Choroid plexus epithelial cell (primary cell): Measurements from ENCODE around the gene GIGYF2.
"Not testable (repeated sequence)": the region's sequence is repeated elsewhere in the genome, so short reads cannot be mapped to it uniquely, and the experiment has no call there.

Source experiments
- DNase-seq: peaks from one replicate; pipeline ENCODE4 v3.0.0-alpha.2; 2010; ENCODE audit warnings: low read depth
- H3K4me3 ChIP-seq: 2 replicates; pipeline ENCODE4 v1.5.1; 2011; ENCODE audit warnings: low read depth, mild to moderate bottlenecking, control low read depth, low read length, moderate library complexity
- TF ChIP-seq, protein P1 (sequence below): conservative IDR thresholded peaks from 2 replicates; pipeline ENCODE4 v1.5.1; 2011; ENCODE audit warnings: low read depth, mild to moderate bottlenecking, control low read depth, inconsistent platforms, low read length, moderate library complexity

The GIGYF2 gene

GRCh38 chr2:232700154-232700553 lies 3.0 kb downstream of the GIGYF2 start:
- no peak overlapping the region for H3K4me3 ChIP-seq
- DNase-seq: no peak
- TF ChIP-seq, protein P1, sequence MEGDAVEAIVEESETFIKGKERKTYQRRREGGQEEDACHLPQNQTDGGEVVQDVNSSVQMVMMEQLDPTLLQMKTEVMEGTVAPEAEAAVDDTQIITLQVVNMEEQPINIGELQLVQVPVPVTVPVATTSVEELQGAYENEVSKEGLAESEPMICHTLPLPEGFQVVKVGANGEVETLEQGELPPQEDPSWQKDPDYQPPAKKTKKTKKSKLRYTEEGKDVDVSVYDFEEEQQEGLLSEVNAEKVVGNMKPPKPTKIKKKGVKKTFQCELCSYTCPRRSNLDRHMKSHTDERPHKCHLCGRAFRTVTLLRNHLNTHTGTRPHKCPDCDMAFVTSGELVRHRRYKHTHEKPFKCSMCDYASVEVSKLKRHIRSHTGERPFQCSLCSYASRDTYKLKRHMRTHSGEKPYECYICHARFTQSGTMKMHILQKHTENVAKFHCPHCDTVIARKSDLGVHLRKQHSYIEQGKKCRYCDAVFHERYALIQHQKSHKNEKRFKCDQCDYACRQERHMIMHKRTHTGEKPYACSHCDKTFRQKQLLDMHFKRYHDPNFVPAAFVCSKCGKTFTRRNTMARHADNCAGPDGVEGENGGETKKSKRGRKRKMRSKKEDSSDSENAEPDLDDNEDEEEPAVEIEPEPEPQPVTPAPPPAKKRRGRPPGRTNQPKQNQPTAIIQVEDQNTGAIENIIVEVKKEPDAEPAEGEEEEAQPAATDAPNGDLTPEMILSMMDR: no peak

DNA sequence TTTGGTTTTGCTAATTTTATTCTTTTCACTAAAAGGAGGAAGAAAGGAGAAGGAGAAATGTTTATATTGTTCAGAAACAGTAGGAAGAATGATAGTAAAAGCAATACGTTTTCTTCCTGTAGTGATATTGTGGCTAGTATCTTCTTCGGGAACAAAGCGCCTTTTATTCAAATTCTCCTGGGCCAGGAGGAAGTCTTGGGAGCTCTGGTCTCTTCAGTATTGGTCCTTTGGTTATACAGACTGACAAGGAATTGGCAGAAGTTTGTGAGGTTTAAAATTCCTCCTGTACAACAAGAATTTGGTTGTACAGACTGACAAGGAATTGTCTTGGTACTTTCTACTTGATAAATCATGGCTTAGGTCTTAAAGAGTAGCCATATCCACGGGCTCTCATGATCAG lies 9.9 kb downstream of the GIGYF2 start:
- no peak overlapping the region for H3K4me3 ChIP-seq
- DNase-seq: no peak
- TF ChIP-seq, protein P1: no peak

DNA sequence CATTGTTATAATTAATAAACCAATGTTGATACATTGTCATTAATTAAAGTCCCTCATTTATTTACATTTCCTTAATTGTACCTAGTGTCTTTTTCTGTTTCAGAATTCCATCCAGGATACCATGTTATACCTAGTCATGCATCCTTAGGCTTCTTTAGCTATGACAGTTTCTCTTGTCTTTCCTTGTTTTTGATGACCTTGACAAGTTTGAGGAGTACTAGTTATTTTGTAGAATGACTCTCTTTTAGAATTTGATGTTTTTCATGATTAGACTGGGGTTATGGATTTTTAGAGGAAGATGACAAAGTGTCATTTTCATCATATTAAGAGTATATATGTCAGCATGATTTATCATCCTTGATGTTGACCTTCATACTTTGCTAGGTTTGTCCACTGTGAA lies 16.4 kb downstream of the GIGYF2 start:
- no peak overlapping the region for H3K4me3 ChIP-seq
- no peak for DNase-seq
- TF ChIP-seq, protein P1: no peak

GRCh38 chr2:232714969-232715368 lies 17.8 kb downstream of the GIGYF2 start:
- DNase-seq: no peak
- H3K4me3 ChIP-seq: no peak overlapping the region
- TF ChIP-seq, protein P1: no peak

DNA sequence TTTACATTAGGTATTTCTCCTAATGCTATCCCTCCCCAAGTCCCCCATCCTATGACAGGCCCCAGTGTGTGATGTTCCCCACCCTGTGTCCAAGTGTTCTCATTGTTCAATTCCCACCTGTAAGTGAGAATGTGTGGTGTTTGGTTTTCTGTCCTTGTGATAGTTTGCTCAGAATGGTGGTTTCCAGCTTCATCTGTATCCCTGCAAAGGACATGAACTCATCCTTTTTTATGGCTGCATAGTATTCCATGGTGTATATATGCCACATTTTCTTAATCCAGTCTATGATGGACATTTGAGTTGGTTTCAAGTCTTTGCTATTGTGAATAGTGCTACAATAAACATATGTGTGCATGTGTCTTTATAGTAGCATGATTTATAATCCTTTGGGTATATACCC lies 22.9 kb downstream of the GIGYF2 start:
- H3K4me3 ChIP-seq, DNase-seq: not testable (repeated sequence)

DNA sequence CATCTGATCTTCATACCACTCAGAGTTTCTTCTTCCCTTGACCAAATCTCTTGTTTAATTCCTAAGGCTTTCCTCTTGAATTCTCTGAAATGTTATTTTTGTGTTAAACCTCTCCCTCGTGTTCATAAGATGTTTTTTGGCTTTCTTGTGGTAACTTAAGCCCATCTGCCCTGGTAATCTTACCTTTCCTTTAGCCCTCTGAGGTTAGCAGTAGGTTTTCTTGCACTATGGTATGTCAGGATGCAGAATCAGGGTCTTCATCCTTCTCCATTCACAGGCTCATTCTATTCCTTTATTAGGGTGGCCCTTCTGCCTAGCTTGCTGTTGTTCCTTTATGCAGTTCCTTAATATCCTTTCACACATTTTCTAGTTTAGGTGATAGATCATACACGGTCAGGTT lies 24.1 kb downstream of the GIGYF2 start:
- H3K4me3 ChIP-seq: no peak overlapping the region
- TF ChIP-seq, protein P1: no peak
- DNase-seq: no peak

DNA sequence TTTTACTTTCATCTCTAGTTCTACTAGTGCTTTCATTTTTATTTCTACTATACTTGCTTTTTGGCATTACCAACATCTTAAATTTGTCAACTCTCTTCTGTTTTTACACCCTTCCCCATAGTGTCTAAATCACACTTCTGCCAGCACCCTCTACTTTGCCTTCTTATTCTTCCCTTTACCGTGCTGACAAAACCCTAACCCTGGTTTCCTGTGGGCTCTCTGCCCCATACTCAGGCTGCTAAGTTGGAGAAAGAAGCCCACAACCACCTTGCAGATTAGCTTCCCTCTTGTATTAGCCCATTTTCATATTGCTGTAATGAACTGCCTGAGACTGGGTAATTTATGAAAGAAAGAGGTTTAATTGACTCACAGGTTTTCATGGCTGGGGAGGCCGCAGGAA lies 24.8 kb downstream of the GIGYF2 start:
- H3K4me3 ChIP-seq: no peak overlapping the region
- no peak for DNase-seq
- TF ChIP-seq, protein P1: no peak

- TF ChIP-seq, protein P1: no peak
- H3K4me3 ChIP-seq: no peak overlapping the region
- no peak for DNase-seq
Observed at GRCh38 chr2:232723027-232723426, 25.9 kb downstream of the GIGYF2 start.
